Uterus (tissue), 4 donors: ENCODE measurements around the gene CFAP107. TPM values are rescaled to one million over a fixed set of nuclear protein-coding genes. Genes with fewer than 3 reads are reported as not detected.

Experiments used
- DNase-seq, 2 donors: peaks; one replicate each; pipeline ENCODE4 v3.0.0-alpha.2; 2019 to 2020
- H3K27ac ChIP-seq, 2 donors: fragments of 200-600 bp; sonication (generic); 1 replicate in 1 of 2; 2 replicates in 1 of 2; pipeline ENCODE4 v1.5.1; 2016 to 2018
- H3K27me3 ChIP-seq, 2 donors: fragments of 200-600 bp; sonication (generic); one replicate each; pipeline ENCODE4 v1.5.1; 2018 to 2019; ENCODE audit warnings: control low read depth in 1 of 2
- H3K36me3 ChIP-seq, 2 donors: fragments of 200-600 bp; sonication (generic); one replicate each; pipeline ENCODE4 v1.5.1; 2019; ENCODE audit warnings: control low read depth in 1 of 2
- H3K4me1 ChIP-seq, 2 donors: fragments of 200-600 bp; sonication (generic); one replicate each; pipeline ENCODE4 v1.5.1; 2018 to 2019; ENCODE audit warnings: control low read depth in 1 of 2
- H3K4me3 ChIP-seq, 2 donors: fragments of 200-600 bp; sonication (generic); 1 replicate in 1 of 2; 2 replicates in 1 of 2; pipeline ENCODE4 v1.5.1; 2018 to 2019; ENCODE audit warnings: mild to moderate bottlenecking in 1 of 2
- H3K9me3 ChIP-seq, 2 donors: fragments of 200-600 bp; sonication (generic); one replicate each; pipeline ENCODE4 v1.5.1; 2019; ENCODE audit warnings: control low read depth in 1 of 2
- CTCF ChIP-seq, 4 experiments: fragments of 200-600 bp in 2 of 4; fragments of 450-650 bp in 2 of 4; sonication (generic) in 2 of 4; IDR thresholded peaks; one replicate each; pipeline ENCODE4 v1.5.1; 2016 to 2019; ENCODE audit warnings: antibody characterized with exemption in 4 of 4, mild to moderate bottlenecking in 2 of 4, moderate library complexity in 1 of 4
- POLR2A ChIP-seq, 2 donors: fragments of 450-650 bp; IDR thresholded peaks; one replicate each; pipeline ENCODE4 v1.6.1; 2016; ENCODE audit warnings: antibody characterized with exemption in 2 of 2, mild to moderate bottlenecking in 1 of 2, moderate library complexity in 1 of 2
- intact Hi-C: fragments of 100-400 bp; cut with DNase I; formaldehyde crosslinking; loops from one replicate; pipeline ENCODE4 v1.15.1; 2023; ENCODE audit warnings: low total_unique reads
- total RNA-seq, 4 donors: library from RNA; depleted of rRNA in 3 of 4; stranded (reverse); fragments of >200 nt in 3 of 4; gene quantifications; one replicate each; pipeline versions ENCODE4 v1.1.0 to v1.2.4, GENCODE V29; 2014 to 2023
- donor health status: DM: yes; HTN: yes; CAD: no.

The CFAP107 gene
- total RNA-seq, 4 donors from 2014 or later, result 0.14 TPM; not detected in 3

- no peak overlapping the region for H3K4me3 ChIP-seq
- no peaks in the 10 kb centered on the region for H3K36me3 ChIP-seq
- intact Hi-C loops, result no loop called here
- H3K4me1 ChIP-seq, result no peaks in the 10 kb centered on the region
- TF ChIP-seq POLR2A (IDR thresholded peaks at IDR 0.05) (no peak), CTCF (IDR thresholded peaks at IDR 0.05) (no peak)
- no peak overlapping the region for H3K27ac ChIP-seq
- DNase-seq, result no peak
- no peaks in the 10 kb centered on the region for H3K27me3 ChIP-seq
- H3K9me3 ChIP-seq, result no peaks in the 10 kb centered on the region
Measured at GRCh38 chr1:12798911-12799310, 52.9 kb downstream of the CFAP107 start.

GRCh38 chr1:12799730-12800129 lies 53.7 kb downstream of the CFAP107 start:
- no peak overlapping the region for H3K4me3 ChIP-seq

GRCh38 chr1:12809933-12810332 lies 63.9 kb downstream of the CFAP107 start:
- Histone ChIP-seq H3K9me3 (no peaks in the 10 kb centered on the region), H3K27ac (no peak overlapping the region), H3K4me3 (no peak overlapping the region), H3K36me3 (no peaks in the 10 kb centered on the region), H3K27me3 (no peaks in the 10 kb centered on the region), H3K4me1 (no peaks in the 10 kb centered on the region)
- DNase-seq, result no peak
- intact Hi-C loops, result no loop called here
- TF ChIP-seq POLR2A (IDR thresholded peaks at IDR 0.05) (no peak), CTCF (IDR thresholded peaks at IDR 0.05) (no peak)

More at GRCh38 chr1:12799730-12800129, 53.7 kb downstream of the CFAP107 start:
- no peaks in the 10 kb centered on the region for H3K9me3 ChIP-seq
- no peaks in the 10 kb centered on the region for H3K27me3 ChIP-seq
- intact Hi-C loops, result no loop called here
- no peaks in the 10 kb centered on the region for H3K36me3 ChIP-seq
- H3K4me1 ChIP-seq, result no peaks in the 10 kb centered on the region
- no peak overlapping the region for H3K27ac ChIP-seq
- DNase-seq, result no peak
- no peak for TF ChIP-seq POLR2A (IDR thresholded peaks at IDR 0.05)
- no peak for TF ChIP-seq CTCF (IDR thresholded peaks at IDR 0.05)

- no peaks in the 10 kb centered on the region for H3K36me3 ChIP-seq
- H3K27me3 ChIP-seq, result no peaks in the 10 kb centered on the region
- no peak overlapping the region for H3K27ac ChIP-seq
- no peak overlapping the region for H3K4me3 ChIP-seq
- no peaks in the 10 kb centered on the region for H3K4me1 ChIP-seq
- no peak for DNase-seq
- no peaks in the 10 kb centered on the region for H3K9me3 ChIP-seq
- TF ChIP-seq POLR2A (IDR thresholded peaks at IDR 0.05) (no peak), CTCF (IDR thresholded peaks at IDR 0.05) (no peak)
- intact Hi-C loops, result no loop called here
Measured at GRCh38 chr1:12810691-12811408, 64.8 kb downstream of the CFAP107 start.

- TF ChIP-seq POLR2A (IDR thresholded peaks at IDR 0.05) (no peak), CTCF (IDR thresholded peaks at IDR 0.05) (no peak)
- Histone ChIP-seq H3K4me3 (no peak overlapping the region), H3K36me3 (no peaks in the 10 kb centered on the region), H3K27me3 (no peaks in the 10 kb centered on the region), H3K4me1 (no peaks in the 10 kb centered on the region), H3K27ac (no peak overlapping the region), H3K9me3 (no peaks in the 10 kb centered on the region)
- no peak for DNase-seq
- intact Hi-C loops, result no loop called here
Measured at GRCh38 chr1:12811409-12811784, 65.4 kb downstream of the CFAP107 start.

Other genes starting within 250 kb of the CFAP107 start
- gene DHRS3, start 128.0 kb upstream of the CFAP107 start, total RNA-seq, result 10 to 100 TPM; 12.6 to 82.0 (median 51.5) TPM
- under 1 TPM in 2 of 4 donors, not detected in 2; 0.14 to 0.46 TPM for gene AADACL4, start 102.1 kb upstream of the CFAP107 start, total RNA-seq
- not detected for gene AADACL3, start 30.1 kb upstream of the CFAP107 start, total RNA-seq
- gene PRAMEF12, start 27.5 kb downstream of the CFAP107 start, total RNA-seq, result not detected
- not detected for gene PRAMEF1, start 45.2 kb downstream of the CFAP107 start, total RNA-seq
- gene PRAMEF11, start 85.2 kb downstream of the CFAP107 start, total RNA-seq, result not detected
- not detected for gene HNRNPCL1, start 102.5 kb downstream of the CFAP107 start, total RNA-seq
- not detected for gene PRAMEF2, start 110.9 kb downstream of the CFAP107 start, total RNA-seq
- gene PRAMEF4, start 140.0 kb downstream of the CFAP107 start, total RNA-seq, result not detected
- not detected for gene PRAMEF10, start 152.1 kb downstream of the CFAP107 start, total RNA-seq
- gene PRAMEF7, start 170.4 kb downstream of the CFAP107 start, total RNA-seq, result not detected
- not detected for gene PRAMEF6, start 201.4 kb downstream of the CFAP107 start, total RNA-seq